Activated T-cell treated with anti-CD3 and anti-CD28 coated beads for 1 hour (primary cell): ENCODE measurements around the gene LYPD6.
"Not testable (repeated sequence)": the region's sequence is repeated elsewhere in the genome, so short reads cannot be mapped to it uniquely, and the experiment has no call there.

Source experiments
- DNase-seq: peaks from one replicate; pipeline ENCODE4 v3.0.0-alpha.2; 2020; ENCODE audit warnings: low read depth

Gene LYPD6

DNA sequence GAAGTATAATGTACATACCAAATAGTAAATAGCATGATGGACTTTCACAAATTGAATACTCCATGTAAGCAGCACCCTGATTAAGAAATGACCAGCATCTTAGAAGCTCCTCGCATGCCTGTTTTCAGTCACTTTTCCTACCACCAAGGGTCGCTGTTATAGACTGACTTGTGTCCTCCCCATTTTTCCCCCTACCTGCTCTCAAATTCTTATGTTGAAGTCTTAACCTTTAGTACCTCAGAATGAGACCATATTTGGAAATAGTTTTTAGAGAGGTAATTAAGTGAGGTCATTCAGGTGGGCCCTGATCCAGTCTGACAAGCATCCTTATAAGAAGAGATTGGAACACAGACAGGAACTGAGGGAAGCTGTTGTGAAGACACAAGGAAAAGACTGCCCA is 125.9 kb downstream of the LYPD6 start:
- no peak for DNase-seq

DNA sequence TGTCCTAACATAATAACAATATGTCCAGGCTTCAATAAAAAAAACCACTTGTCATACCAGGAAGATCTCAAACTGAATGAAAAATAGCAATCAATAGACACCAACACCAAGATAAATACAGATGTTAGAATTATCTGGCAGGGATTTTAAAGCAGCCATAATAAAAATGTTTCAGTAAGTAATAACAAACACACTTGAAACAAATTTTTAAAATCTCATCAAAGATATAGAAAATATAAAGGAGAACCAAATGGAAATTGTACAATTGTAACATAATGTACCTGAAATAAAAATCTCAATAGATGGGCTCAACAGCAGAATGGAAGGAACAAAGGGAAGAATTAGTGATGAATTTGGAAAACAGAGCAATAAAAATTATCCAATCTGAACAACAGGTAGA is 128.1 kb downstream of the LYPD6 start:
- no peak for DNase-seq

DNA sequence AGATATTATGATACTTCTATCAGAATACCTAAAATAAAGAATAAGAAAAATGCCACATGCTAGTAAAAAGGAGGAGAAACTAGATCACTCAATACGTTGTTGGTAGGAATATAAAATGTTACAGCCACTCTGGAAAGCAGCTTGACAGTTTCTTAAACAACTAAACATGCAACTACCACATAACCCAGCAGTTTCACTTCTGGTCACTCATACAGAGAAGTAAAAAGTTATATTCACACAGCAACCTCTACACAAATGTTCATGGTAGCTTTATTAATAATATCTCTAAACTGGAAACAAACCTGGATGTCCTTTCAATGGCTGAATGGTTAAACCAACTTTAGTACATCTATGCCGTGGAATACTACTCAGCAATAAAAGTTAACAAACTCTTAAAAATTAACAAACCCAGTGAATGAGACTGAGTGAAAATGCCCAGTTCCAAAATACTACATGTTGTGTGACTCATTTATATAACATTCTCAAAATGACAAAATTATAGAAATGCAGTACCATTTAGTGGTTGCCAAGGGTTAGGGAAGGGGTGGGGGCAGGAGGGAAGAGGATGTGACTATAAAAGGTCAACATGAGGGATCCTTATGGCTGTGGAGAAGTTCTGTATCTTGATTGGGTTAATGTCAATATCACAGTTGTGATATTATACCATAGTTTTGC is 133.1 kb downstream of the LYPD6 start:
- DNase-seq: no peak

DNA sequence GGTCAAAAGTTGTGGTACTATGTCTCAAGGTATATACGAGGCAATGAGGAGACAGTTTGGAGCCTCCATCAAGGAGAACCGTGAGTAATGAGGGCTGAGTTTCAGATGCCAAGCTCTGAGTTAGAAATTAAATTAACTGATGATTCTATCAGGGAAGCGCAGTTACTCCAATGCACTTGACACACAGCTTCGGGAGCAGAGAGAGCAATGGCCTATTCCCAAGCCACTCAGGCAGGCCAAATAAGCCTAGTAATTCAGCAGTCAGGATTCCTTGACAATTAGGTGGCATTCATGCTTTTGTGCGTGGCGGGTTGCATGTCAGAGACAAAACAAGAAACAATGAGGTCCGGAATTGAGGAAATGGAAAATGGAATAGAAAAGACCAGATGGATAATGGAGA is 134.0 kb downstream of the LYPD6 start:
- DNase-seq: no peak

DNA sequence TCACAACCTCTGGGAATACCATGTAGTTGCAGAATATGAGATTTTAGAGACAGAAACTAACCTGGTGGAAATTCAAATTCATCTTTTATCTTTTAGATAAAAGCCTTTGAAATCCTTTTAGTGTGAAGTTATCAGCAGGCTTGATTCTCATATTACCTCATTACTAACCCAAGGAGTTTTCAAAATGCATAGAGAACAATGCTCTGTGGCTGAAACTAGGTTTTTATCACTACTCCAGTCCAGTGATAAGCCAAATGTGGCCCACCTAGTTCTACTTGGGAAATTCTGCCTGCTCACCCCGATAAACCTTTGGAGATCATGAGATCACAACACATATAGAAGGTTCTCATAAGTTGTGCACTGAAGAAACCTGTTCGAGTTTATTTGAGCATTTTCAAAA is 135.5 kb downstream of the LYPD6 start:
- no peak for DNase-seq

DNA sequence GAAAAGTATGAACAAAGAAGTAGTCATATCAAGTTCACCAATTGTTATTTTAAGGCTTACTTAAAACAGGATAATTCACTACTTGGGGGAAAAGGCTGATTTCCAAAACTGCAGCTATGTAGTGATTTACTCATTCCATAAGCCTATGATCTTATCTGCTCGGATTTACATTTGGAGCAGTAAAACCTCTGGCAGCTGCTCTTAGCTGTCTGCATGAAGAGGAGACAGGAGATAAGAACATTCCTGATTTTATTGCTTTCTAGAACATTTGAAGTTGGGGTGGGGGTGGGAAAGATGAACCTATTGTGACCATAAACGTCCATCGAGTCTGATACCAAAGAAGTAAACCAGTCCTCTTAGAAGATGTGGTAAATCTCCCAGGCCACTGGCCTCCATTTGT is 136.2 kb downstream of the LYPD6 start:
- no peak for DNase-seq

DNA sequence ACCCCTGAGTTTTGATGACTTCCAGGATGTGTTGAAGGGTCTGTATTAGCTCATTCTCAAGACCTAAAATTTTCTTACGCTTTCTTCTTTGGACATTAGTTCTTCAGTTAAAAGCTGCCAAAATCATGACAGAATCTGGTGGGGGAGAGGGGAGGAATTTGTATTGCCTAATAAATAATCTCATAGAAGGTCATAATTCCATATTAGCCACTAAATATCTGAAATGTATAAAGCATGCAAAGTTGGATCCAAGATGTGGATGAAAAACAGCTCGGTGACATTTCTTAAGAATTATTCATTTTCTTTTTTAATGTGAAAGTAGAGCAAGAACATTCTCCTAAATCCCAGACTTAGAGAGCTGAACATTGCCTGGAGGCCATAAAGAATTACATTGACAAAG is 137.0 kb downstream of the LYPD6 start:
- DNase-seq: no peak

DNA sequence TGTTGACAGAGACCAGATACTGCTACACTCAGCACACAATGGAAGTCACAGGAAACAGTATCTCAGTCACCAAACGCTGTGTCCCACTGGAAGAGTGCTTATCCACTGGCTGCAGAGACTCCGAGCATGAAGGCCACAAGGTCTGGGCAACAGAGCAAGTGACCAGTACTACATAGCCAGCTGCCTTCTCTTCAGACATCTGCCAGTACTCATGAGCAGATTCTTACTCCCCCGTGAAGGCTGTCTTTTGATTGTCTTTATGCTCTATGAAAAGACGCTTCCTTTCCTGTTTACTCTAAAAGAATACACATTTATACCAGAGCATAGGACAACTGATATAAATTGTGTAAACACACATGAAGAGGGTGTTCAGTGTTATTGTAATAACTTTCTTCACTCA is 138.2 kb downstream of the LYPD6 start:
- no peak for DNase-seq

DNA sequence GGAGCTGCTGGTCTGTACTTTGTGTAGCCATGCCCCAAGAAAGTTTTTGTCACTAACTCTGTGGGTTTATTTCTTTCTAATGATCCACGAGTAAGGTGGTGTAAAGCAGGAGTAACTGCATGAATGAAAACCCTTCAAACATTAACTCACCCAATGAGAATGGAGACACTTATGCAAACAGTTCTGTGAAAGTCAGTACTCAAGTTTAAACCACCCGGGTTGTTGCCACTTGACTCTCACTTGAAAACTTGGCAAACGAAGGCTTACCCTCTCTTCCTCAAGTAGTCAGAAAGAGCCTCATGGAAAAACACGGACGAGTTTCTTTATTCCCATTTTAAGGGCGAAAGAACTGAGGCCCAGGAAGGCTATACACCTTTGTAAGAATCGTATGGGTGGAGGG is 139.7 kb downstream of the LYPD6 start:
- DNase-seq: no peak

DNA sequence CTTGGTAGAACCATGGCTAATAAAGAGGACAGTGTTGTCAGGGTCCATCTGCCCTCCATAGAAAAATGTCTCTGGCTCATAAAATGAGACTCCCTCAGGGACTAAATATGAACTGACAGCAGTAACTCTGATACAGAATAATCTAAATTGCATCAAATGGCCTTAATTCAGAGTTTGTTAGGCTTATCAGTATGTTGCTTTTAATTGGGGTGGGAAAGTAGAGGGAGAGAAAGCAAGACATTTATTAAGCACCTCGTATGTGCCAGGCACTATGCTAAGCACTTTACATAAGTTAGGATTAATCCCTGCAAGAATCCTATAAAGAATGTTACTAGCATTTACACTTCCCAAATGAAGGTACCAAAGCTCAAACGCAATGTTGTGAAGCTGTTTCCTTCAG is 142.0 kb downstream of the LYPD6 start:
- DNase-seq: no peak

DNA sequence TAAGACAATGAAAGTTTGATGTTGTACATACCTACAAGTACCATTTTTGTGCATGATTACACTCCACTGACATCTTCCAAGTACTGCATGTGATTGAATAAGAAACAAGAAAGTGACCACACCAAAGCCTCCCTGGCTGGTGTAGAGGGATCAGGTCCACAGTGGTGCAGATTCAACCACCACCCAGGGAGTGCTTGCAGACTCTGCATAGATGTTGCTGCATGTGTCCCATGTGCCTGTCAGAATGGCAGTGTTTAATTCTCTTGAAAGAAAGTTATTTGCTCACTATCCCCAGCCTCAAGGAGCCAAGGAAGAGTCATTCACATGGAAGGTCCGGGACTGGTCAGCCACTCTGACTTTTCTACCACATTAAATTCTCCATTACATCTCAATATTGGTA is 142.7 kb downstream of the LYPD6 start:
- no peak for DNase-seq

DNA sequence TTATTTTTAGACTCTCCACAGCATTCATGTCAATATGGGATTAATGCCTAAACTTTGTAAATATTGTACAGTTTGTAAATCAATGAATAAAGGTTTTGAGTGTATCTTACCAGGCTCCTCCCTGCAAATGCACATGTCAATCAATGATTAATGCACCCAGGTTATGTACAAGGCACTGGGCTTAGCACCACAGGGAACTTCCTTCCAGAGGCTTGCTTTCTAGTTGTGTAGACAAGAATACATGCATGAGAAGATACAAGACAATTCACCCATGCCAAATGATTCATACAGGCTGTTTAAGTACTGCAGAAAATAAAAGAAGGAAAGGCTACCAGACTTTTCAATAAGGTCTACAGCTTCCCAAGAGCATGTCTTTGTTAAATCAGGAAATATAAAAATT is 143.1 kb downstream of the LYPD6 start:
- no peak for DNase-seq

DNA sequence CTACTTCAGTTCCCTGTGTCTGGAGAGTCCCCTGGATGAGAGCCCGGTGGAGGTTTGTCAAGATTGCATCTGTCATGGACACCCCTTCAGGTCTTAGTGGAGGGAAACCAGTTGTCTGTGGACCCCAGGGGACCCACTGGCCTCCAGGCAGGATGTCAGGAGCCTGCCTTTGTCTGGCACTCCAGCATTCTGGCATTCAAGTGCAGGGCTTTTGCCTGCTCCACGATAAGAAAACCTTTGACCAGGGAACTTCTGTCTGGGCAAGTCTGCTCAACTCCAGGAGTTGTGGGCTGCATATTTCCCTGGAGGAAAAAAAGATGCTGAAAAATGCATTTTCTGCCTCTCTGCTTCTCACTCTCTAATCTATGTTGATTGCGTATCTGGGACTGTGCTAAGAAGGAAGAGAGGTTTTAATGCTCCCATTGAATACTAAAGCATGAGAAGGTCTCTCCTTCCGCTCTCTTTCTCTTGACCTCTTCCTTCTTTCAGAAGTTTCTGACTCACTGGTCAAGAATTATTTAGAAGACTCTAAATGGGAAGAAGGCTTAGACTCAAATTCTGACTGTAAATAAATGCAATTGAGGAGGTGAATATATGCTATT is 152.7 kb downstream of the LYPD6 start:
- no peak for DNase-seq

DNA sequence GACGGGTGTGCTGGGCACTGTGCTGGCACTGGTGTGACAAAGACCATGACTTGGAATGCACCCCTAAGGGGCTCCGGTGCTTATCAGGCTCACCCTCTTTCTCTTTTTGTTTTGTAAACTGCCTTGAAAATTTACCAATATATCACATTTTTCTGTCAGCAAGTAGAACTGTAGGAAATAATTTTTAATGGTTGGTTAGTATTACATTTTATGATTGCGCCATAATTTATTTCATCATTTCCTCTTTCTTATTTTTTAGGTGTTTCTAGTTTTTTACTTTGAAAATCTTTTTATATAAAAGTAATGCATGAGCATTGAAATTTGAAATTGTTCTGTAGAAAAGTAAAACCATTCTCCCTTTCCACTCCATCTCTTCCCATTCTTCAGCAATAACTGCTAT is 156.3 kb downstream of the LYPD6 start:
- DNase-seq: no peak

DNA sequence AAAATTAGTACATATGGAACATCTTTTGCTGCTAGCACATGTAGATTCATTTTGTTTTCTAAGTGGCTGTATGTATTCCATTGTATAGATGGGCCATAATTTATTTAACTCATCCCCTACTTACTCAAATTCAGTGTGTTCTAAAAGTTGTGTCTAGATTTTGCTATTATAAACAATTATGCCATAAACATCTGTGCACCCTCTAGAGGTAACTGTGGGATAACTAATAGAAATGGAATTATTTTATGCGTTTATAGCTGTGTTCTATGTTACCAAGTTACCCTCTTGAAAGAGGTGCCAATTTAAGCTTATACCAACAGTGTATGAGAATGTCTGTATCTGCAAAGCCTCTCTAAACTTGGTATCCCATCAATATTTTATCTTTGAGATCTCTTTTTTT is 156.8 kb downstream of the LYPD6 start:
- no peak for DNase-seq

DNA sequence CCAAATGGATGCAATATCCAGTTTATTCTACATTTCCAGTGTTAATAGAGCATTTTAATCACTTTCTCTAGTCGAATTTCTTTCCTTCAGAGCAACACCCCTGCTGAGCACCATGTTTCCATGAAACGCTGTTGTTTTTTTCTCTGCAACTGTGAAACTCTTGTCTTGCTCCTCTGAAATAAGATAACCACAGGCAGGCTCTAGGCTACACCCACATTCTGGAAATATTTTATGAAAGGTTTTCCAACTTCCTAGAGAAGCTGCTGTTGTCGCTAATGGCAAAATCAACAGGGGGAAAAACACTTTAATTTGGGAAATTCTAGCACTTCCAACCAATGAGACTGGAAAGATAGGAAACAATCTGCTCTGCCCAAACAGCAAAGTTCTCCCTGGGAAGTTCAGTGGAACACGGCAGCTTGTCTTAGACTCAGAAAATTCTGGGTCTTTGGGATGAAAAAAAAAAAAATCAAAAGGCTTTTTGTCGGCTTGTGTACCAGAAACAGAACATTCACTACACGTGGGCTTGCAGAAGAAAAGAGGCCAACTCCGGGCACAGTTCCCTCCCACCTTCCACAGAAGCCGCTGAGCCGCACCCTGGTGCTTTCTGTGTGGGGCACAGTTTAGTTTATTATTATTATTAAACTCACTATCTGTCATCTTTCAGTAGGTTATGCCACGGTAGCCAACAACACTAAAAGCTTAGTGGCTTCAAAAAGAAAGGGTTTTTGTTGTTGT is 158.5 kb downstream of the LYPD6 start:
- DNase-seq: no peak

DNA sequence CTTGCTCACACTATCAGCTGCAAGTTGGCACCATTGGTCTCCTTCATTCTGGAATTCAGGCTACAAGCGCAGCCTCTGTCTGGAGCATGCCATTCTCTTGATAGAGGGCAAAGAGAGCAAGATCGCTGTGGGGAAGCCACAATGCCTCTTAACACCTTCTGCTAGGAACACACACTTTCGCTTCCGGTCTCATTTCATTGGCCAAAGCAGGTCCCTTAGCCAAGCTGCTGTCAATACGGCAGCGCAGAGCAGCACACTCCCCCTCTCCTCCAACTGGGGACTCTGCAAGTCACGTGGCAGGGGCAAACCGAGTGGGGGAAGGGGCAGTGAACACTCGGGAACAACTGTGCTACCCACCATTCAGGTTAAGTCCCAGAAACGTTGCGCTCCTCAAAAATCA is 159.1 kb downstream of the LYPD6 start:
- no peak for DNase-seq

DNA sequence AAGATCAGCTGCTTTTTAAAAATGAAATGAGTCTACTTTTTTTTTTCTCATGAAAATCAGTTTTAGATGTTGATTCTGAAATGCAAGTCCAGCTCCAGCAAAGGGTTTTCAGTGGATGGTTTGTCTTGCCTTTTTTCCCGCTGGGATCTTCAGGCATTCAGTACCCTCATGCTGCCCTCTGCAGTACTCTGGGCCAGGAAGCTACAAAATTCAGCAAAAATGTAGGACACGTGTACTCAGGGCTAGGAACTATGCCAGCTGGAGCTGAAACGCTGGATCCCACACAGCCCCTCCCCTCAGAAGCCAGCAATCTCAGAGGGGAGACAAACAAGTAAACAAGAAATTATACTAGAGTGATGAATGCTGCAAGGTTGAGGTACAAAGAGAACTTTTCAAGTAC is 159.9 kb downstream of the LYPD6 start:
- DNase-seq: no peak

DNA sequence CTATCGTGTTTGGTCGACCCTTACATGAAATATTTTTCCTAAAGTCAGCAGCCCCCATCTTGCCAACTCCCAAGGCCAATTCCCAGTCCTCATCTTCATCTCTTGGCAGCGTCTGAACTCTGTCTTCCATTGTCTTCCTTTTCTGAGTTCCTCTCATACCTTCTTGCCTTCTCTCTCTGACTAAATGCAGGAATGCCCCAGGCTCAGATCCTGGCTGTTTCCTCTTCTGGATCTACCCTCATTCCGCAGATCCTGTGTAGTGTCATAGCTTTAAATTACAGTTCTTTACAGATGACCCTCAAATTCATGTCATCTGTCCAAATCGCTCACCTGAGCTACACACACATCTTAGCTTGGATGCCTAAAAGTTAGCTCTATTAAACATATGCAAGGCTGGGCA is 162.5 kb downstream of the LYPD6 start:
- no peak for DNase-seq

DNA sequence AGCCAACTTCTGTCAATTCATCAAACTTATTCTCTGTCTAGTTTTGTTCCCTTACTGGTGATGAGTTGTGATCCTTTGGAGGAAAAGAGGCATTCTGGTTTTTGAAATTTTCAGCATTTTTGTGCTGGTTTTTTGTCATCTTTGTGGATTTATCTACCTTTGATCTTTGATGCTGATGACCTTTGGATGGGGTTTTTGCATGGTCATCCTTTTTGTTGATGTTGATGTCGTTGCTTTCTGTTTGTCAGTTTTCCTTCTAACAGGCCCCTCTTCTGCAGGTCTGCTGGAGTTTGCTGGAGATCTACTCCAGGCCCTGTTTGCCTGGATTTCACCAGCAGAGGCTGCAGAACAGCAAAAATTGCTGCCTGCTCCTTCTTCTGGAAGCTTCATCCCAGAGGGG is 168.8 kb downstream of the LYPD6 start:
- DNase-seq: not testable (repeated sequence)

DNA sequence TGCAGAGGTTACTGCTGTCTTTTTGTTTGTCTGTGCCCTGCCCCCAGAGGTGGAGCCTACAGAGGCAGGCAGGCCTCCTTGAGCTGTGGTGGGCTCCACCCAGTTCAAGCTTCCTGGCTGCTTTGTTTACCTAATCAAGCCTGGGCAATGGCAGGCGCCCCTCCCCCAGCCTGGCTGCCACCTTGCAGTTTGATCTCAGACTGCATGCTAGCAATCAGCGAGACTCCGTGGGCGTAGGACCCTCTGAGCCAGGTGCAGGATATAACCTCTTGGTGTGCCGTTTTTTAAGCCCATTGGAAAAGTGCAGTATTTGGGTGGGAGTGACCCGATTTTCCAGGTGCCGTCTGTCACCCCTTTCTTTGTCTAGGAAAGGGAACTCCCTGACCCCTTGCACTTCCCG is 176.4 kb downstream of the LYPD6 start:
- DNase-seq: not testable (repeated sequence)

DNA sequence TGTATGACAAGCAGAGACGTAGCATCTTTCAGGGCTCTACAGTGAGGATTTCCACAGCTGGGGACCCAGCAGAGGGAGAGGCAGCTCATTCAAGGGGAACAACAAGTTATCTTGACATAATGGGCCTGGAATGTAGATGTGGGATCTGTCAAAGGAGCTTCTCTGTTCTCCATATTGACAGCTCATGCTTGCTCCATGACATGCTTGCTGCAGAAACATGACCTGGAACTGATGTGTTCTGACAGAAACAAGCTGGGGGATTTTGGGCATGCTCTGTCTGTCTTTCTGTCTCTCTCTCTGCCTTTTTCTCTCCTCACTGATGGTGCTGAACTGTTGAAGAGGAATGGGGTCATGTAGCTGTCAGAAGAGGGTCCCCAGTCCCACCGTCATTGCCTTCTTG is 177.6 kb downstream of the LYPD6 start:
- DNase-seq: no peak

DNA sequence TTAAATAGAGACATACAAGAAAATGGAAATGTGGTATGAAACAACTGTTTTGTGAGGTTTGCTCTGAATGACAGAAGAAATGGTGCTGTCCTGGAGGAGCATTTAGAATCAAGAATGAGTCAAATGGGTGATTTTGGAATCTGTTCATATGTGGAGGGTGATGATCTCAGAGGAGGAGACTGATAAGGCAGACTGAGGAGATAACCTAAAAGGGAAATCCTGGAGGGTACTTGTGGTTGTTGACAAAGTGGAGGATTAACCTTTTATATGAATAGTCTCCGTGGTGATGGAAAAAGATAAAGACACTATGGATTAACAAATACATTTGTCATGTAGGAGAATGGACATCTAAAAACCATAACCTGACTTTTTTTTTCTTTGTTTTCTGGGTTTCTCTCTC is 183.1 kb downstream of the LYPD6 start:
- DNase-seq: no peak
